NCI-H1105 treated with DMSO at 0.1 percent for 48 hours (cell line): ENCODE measurements around the gene GPR160.
"Not testable (repeated sequence)": the region's sequence is repeated elsewhere in the genome, so short reads cannot be mapped to it uniquely, and the experiment has no call there.

ENCODE experiments used
- DNase-seq: peaks from one replicate; lab custom pipeline; 2025; lab: John Stamatoyannopoulos, UW

Gene GPR160

GRCh38 chr3:170037463-170038433 is at the start of gene GPR160:
TSS of gene GPR160 (plus strand) at chr3:170037995. CDS start at chr3:170083973, 45,978 bp downstream.
- peak; percentile 70 for DNase-seq

GRCh38 chr3:169990431-169990830 is 47.4 kb upstream of the GPR160 start:
- no peak for DNase-seq

DNA sequence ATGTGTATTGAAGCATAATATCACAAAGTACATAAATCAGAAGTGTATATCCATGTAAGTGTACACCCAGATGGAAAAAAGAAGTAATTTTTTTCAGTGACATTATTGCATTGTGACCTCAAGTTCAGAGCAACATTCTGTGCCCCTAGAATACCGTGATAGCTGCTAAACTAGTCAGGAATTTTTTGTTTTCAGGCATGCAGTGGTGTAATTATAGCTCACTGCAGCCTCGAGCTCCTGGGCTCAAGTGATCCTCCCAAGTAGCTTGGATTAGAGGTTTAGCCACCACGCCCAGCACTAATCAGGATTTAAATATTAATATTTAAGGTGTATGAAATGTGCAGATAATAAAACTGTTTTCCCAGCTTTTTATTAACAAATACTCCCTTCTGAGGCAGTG is 45.6 kb upstream of the GPR160 start:
- no peak for DNase-seq

- no peak for DNase-seq
Measured at GRCh38 chr3:169992781-169993180, 45.0 kb upstream of the GPR160 start.

GRCh38 chr3:169993761-169994160 is 44.0 kb upstream of the GPR160 start:
- DNase-seq: no peak

DNA sequence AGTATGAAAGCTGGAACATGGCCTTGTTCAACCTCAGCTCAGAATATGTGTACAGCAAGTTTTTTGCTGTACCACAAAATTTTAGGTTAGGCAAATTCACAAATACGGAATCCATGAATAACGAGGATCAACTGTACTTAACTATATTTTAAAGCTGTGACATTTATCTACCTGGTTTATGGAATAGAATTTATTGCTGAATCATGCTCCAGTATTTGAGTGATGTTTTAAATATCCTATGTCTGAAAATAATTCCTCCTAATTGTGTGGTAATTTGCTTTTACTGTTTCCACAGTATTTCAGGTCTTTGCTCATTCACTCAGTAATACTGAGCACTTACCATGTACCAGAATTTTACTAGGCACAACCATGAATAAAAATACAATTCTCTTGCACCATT is 41.7 kb upstream of the GPR160 start:
- no peak for DNase-seq

DNA sequence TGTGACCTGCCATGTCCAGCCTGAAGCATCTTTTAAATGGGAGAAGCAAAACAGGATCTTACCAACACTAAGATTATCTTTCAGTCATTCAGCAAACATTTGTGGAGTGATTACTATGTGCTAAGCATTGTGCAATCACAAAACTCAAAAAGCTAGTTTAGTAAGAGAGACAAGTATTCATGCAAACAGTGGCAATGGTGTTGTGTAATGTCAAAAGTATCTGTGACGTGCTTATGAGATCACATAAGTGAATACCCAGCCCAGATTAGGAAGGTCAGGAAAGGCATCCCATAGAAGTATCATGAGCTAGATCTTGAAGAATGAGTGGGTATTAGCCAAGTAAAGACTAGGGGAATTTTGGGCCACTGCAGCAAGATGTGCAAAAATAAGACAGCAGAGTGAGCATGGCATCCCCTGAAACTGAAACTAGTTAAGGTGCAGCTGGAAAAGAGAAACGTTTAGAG is 39.1 kb upstream of the GPR160 start:
- DNase-seq: no peak

DNA sequence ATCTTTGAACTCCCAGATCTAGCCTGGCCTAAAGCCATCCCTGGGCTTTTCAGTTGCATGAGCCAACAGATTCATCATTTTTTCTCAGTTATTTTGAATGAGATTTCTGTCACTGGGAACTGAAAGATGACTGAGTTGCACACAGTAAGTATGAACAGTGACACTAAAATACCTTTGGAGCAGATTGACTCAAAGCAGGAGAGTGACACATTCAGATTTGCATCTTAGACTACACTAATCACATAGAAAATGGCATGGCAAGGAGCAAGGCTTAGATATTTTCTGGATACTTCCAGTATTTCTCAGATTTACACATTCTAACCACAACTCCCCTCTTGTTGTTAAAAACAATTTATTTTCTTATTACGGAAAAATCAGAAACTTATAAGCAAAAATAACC is 38.4 kb upstream of the GPR160 start:
- DNase-seq: no peak

DNA sequence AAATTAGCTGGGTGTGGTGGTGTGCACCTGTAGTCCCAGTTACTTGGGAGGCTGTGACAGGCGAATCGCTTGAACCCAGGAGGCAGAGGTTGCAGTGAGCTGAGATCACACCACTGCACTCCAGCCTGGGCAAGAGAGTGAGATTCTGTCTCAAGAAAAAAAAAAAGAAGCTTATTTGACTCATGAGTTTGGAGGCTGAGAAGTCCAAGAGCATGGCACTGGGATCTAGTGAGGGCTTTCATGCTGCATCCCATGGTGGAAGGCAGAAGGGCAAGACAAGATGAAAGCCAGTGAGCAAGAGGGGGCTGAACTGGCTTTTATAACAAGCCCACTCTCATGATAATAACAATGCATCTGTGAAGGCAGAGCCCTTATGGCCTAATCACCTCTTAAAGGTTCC is 37.7 kb upstream of the GPR160 start:
- DNase-seq: no peak

GRCh38 chr3:170002231-170002630 is 35.6 kb upstream of the GPR160 start:
- DNase-seq: no peak

DNA sequence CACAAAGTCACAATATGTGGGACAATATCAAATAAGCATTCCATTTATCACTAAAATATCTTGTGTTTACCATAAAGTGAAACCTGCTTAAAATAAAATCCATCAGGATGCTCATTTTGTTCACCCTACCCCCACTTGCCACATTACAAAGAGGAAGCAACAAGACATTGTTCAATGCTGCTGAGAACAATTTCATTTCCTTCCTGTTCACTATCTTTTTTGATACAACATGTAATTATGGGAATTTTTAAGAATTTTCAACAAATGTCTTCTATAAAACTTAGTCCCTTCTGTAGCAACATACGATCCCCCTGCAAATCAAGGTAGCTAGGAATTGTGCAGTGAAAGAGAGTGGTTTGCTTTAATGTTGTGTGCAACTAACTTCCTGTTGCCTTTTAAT is 34.9 kb upstream of the GPR160 start:
- no peak for DNase-seq

DNA sequence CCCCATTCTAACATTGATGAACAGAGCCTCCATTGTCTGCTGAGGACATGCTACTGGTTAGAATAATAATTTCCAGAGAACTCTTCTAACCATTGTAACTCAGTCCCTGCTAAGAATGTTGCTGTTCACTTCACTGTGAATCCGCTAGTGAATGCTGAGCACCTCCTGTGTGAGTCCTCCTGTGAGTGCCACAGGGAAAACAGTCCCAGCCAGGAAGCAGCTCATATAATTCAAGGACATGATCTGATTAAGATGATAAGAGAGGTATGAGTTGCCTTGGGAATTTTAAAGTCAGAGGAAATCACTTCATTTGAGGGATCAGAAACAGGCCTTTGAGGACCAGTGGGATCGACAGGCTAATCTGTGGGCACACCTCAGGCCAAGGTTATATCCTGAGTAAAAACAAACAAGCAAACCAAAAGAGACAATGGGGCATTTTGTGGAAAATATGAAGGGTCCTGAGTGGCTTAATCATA is 33.9 kb upstream of the GPR160 start:
- no peak for DNase-seq

- no peak for DNase-seq
Measured at GRCh38 chr3:170007031-170007663, 30.6 kb upstream of the GPR160 start.

- DNase-seq: no peak
Measured at GRCh38 chr3:170010498-170010897, 27.3 kb upstream of the GPR160 start.

DNA sequence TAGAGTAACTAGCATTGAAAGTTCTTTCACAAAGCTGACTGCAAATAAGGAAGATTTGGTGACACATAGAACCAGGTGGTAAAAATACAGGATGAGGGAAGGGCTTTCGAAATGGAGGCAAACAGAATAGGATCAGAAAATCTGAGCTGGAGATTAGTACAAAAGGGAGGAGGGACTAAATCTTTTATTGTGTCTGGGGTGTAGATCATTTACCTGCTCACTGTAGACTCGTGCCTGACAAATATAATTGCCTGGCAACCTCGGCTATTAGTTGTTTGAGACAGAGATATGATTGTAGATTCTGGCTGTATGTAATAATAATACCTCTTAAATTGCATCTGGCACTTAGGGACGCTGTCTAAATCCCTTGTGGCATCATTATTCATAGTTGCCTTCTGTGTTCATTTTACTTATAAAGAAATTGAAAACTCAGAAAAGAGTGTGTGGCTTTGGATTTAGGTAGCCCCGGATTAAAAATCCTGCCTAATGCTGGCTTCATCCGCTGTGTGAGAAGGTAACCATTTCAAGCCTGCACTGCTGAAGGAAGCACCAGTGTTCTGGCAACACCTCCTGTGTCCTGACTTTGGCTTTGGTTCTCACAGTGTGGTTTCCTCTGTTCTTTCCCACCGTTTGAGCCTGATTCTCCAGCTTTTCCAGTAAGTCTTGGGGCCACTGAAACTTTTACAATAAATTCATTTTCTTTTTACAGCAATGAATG is 25.0 kb upstream of the GPR160 start:
- peak; percentile 55 for DNase-seq

DNA sequence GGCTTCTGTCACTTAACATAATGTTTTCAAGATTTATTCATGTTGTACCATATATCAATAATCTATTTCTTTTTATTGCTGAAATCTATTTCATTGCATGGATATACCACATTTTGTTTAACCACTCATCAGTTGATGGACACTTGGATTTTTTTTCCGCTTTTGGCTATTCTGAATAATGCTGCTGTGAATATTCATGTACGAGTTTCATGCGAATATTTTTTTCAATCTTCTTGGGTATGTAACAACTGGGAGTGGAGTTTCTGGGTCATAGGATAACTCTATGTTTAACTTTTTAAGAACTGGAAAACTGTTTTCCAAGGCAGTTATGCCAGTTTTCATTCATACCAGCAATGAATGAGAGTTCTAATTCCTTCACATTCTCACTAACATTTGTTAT is 21.7 kb upstream of the GPR160 start:
- no peak for DNase-seq

DNA sequence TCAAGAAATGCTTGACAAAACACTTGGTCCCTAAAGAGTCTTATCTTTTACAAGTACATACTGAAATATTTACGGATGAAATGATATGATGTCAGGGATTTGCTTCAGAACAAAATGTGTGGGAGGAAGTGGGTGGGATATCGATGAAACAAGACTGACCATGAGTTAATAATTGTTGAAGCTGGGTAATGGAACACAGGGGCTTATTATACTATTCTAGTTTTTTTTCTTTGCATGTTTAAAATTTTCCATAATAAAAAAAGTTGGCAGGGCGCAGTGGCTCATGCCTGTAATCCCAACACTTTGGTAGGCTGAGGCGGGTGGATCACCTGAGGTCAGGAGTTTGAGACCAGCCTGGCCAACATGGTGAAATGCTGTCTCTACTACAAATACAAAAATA is 18.5 kb upstream of the GPR160 start:
- not testable (repeated sequence) for DNase-seq

- no peak for DNase-seq
Measured at GRCh38 chr3:170021083-170021482, 16.7 kb upstream of the GPR160 start.

DNA sequence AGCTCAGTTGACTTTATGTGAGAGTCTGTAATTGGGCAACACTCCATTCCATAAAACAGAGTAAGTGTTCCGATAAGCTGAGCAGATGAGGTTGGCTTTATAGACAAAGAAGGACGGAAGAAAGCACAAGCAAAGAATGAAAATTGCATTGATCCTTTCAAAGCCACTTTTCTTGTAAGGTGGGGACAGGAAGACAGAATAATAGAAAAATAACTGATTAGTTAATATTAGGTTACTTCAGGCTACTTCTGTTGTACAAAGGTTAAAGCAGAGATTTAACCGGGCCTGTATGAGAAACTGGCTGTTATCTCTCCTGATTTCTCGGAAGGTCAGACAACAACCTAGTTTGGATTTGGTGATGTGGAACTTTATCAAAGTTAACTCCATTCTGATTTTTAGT is 15.5 kb upstream of the GPR160 start:
- DNase-seq: no peak

DNA sequence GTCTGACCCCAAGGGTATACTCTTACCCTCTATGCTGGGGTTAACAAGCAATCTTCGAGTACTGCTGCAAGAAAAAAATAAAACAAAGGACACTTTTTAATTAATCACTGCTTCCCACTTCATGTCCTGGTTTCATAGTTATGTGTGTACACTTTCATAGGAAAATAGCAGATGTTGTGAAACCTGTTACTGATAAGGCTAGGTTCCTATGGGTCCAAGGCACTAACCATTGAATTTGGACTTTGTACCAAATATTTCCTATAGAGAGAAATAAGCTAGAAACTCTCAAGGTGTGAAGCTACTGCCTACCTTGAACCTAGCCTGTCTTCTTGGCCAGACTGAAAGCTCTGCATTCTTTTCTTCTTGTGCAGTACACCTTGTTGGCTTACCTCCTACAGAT is 14.6 kb upstream of the GPR160 start:
- DNase-seq: no peak

- no peak for DNase-seq
Measured at GRCh38 chr3:170024581-170024980, 13.2 kb upstream of the GPR160 start.
